ENCODE measurements around the gene CD47.

The CD47 gene

GRCh38 chr3:108090701-108091497 is at the start of gene CD47:
TSS of gene CD47 (minus strand) at chr3:108091031. CDS start at chr3:108090908, 123 bp downstream.
- DNase-seq (ENCODE audit: low read depth in 1 of 2, low spot score in 1 of 2) = peak; percentile 86 to 91

- DNase-seq (ENCODE audit: low read depth in 1 of 2, low spot score in 1 of 2) = no peak
Measured at GRCh38 chr3:108137460-108137814, 46.6 kb upstream of the CD47 start.

GRCh38 chr3:108136561-108137459 is 46.0 kb upstream of the CD47 start:
- no peak for DNase-seq (ENCODE audit: low read depth in 1 of 2, low spot score in 1 of 2)

DNA sequence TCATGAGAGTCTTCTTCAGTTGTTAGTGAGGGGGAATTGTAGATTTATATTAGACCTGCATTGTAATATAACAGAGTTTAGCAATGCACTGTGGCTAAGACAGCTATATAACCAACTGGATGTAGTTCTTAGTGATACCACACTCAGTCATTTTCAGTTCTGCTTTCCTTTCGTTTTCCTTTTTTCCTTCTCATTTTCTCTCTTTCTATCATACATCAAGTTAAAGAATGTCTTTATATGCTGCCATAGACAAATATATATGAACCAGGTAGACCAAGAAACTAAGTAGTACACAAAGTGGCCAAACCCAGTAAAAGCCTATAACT is 43.7 kb upstream of the CD47 start:
- DNase-seq (ENCODE audit: low read depth in 1 of 2, low spot score in 1 of 2) = no peak

DNA sequence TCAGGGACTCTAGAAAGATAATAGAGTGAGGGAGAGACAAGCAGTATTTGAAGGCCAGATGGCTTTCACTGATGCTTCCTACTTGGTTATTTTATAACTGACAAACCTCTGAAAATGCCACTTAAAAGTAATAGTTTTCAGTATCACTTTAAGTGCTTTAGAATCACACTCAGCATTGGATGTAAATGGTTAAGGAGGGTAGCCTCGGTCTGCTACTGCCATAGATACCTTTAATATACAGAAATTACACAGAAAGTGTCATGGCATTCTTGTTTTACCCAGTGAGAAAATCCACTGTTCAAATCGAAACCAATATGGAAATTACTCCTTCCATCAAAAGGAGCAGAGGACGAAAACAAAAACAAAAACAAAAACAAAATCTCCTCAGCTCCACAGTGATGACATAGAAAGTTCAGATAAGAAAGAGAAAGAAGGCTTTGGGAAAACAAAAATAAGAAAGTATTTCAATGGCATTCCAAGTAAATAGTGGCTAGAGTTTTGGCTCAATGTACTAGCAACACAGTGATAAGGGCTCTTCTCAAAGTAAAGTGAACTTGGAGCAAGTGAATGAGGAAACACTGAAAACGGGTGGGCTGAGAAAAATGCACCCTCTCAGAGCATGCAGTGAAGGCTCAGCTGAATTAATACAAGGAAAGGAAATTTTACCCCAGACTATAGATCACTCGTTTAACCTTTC is 43.2 kb upstream of the CD47 start:
- no peak for DNase-seq (ENCODE audit: low read depth in 1 of 2, low spot score in 1 of 2)

- DNase-seq (ENCODE audit: low read depth in 1 of 2, low spot score in 1 of 2) = no peak
Measured at GRCh38 chr3:108133048-108133369, 42.2 kb upstream of the CD47 start.

- no peak for DNase-seq (ENCODE audit: low read depth in 1 of 2, low spot score in 1 of 2)
Measured at GRCh38 chr3:108131475-108132134, 40.8 kb upstream of the CD47 start.

DNA sequence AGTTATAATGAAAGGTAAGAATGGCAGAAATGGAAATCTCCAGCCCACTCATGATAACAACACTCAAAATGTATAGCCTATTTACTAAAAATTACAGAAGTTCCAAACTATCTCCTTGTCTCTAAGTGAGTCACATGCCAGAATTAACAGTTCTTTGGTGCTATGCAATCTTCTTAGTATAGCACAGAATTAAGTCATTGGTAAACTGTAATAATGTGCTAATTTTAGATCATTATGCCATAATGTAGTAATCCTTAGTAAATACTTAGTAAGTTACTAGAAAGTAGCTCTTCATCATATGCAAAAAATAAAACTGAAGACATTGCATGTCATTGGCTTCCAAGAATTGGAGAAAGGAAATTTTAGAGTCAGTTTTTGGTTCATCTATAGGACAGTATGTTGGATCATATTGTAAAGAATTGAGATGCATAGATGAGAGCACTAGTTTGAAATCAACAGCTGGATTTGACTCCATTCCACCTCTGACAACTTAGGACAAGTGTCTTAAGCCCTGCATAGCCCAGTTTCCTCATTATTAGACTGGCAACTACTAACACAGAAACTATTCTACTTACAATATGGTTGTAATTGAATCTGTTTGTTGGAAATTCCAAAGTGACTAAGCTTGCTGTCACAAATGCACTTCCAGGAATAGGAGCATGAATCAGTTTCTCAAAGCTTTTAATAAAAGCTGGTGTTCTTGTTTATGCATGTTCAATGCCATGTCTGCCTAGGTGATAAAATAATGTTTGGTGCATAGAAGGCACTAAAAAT is 40.1 kb upstream of the CD47 start:
- no peak for DNase-seq (ENCODE audit: low read depth in 1 of 2, low spot score in 1 of 2)

DNA sequence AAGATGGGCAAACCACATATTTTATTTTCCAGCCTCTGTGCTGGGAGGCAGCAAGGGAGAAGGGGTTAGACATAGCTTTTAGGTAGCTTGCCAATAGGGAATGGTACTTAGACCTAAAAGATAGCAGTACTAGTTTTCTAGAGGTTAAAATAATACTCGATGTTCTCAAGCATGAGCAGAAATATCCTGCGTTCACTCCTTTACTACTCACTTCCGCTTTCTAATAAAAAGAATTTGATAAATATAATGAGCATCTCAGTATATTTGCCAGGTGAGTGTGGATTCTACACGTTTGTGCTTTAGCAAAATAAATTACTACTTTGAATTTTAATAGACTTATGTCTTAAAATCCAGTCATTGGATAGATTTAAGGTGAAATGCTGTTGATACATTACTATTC is 39.4 kb upstream of the CD47 start:
- DNase-seq (ENCODE audit: low read depth in 1 of 2, low spot score in 1 of 2) = no peak

- peak in 1 of 2 donors; percentile 56 for DNase-seq (ENCODE audit: low read depth in 1 of 2, low spot score in 1 of 2)
Measured at GRCh38 chr3:108127301-108127988, 36.6 kb upstream of the CD47 start.

DNA sequence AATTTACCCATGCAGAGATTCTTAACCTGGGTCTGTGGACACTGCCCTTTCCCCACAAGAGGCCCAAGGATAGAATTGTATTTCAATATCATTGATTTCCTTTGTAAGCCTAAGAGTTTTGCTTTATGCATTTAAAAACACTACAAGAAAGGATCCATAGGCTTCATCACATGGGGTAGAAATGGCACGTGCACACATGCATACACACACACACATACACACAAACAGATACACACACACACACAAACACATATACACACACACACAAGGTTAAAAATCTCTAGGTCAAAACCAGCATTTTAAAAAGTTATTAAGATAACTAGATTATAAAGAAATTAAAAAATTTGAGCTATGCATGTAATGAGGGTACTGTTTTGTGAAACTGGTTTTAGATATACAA is 35.5 kb upstream of the CD47 start:
- DNase-seq (ENCODE audit: low read depth in 1 of 2, low spot score in 1 of 2) = no peak

DNA sequence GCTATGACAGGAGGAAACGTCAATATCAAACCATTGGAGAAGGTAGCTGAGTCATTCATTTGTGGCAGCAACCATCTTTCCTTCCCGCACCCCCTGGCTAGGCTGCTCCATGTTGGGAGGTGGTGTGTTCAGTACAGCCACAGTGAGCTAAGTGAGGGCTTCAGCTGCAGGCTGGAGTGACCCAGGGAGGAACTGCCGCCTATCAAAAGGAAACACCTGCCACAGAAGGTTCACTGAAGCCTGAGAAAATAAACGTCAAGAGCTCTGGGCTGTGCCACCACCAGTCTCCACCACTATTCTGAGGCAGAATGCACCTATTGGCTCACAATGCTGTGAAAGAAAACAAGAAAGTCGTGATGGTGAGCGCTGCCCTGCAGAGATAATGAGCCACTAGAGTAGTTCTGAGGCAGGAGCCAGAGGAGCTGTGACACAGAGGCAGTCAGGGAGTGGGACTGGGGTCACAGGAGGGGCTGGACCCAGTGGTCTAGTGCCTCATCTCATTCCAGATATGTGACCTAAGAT is 34.8 kb upstream of the CD47 start:
- DNase-seq (ENCODE audit: low read depth in 1 of 2, low spot score in 1 of 2) = peak; percentile 35 to 40

- DNase-seq (ENCODE audit: low read depth in 1 of 2, low spot score in 1 of 2) = no peak
Measured at GRCh38 chr3:108125153-108125543, 34.3 kb upstream of the CD47 start.

- DNase-seq (ENCODE audit: low read depth in 1 of 2, low spot score in 1 of 2) = peak; percentile 54 to 76
Measured at GRCh38 chr3:108124337-108125152, 33.7 kb upstream of the CD47 start.

DNA sequence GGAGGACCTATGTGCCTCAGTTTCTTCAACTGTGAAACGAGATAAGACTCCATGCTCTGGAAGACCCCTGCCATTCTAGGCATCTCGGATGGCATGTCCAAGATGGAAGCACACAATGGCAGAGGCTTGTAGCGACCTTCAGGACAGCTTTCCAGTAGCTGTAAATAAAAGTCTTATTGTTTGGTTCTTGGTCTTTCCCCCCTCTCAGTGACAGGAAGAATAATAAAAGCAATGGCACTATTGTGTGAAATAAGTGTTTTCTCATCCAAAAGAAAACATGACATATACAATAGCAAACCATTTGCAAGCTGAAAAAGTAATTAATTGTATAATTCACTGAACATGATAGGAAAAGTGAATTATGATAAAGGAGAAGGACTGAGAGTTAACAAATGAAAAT is 32.5 kb upstream of the CD47 start:
- no peak for DNase-seq (ENCODE audit: low read depth in 1 of 2, low spot score in 1 of 2)

DNA sequence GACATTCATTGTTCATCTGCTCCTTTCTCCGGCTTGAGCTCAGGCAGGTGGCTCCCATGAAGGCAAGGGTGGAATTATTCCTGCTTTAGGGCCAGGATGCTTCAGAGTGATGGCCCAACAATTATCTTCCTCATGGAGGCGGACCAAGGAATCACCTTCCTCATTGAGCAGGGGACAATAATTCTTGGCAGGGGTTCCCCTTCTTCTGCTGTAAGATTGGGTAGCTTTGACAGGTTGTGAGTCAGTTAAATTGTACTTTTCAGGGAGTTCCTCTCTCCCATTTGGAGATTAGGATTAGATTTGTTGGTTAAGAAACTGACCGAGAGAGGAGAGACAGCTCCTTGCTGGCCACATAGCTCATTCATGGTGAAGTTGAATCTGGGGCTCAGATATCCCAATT is 31.4 kb upstream of the CD47 start:
- DNase-seq (ENCODE audit: low read depth in 1 of 2, low spot score in 1 of 2) = no peak

DNA sequence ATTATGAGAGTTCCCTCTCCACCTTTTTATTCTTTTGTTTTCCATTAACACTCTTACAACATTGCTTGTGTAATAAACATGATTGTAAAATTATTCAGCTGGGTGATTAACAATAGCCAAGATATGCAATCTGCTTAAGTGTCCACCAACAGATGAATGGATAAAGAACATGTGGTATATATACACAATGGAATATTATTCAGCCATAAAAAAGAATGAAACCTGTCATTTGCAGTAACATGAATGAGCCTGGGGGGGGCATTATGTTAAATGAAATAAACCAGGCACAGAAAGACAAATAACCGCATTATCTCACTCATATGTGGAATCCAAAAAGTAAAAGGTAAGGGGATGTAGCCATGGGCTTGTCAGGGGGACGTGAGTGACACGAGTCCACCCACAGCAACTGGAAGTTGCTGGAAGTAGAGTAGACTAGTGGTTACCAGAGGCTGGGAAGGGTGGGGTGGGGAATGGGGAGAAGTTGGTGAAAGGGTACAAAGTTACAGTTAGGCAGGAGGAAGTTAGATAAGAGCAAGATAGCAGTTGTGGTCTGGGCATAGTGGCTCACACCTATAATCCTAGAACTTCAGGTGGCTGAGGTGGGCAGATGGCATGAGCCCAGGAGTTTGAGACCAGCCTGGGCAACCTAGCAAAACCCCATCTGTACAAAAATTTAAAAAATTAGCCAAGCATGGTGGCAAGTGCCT is 28.7 kb upstream of the CD47 start:
- no peak for DNase-seq (ENCODE audit: low read depth in 1 of 2, low spot score in 1 of 2)

- DNase-seq (ENCODE audit: low read depth in 1 of 2, low spot score in 1 of 2) = no peak
Measured at GRCh38 chr3:108118038-108118768, 27.4 kb upstream of the CD47 start.

Measured in activated CD4-positive, alpha-beta T cell treated with anti-CD3 and anti-CD28 coated beads, Interleukin-2, amount 50 U/mL, for 24 hours (primary cell).